Measurements from ENCODE around the gene SERPINA3.
"Not testable (repeated sequence)": the region's sequence is repeated elsewhere in the genome, so short reads cannot be mapped to it uniquely, and the experiment has no call there.

Gene SERPINA3

GRCh38 chr14:94586635-94587034 is 25.6 kb upstream of the SERPINA3 start:
- no peak for DNase-seq

- no peak for DNase-seq
Observed at GRCh38 chr14:94588311-94588710, 23.9 kb upstream of the SERPINA3 start.

DNA sequence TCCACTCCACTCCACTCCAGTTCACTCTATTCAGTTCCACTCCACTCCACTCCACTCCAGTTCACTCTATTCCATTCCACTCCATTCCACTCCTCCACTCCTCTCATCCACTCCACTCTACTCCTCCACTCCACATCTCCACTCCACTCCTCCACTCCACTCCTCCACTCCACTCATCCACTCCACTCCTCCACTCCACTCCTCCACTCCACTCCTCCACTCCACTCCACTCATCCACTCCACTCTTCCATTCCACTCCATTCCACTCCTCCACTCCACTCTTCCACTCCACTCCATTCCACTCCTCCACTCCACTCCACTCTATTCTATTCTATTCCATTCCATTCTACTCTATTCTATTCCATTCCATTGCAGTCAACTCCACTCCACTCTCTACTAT is 21.1 kb upstream of the SERPINA3 start:
- DNase-seq: no peak

- DNase-seq: no peak
Observed at GRCh38 chr14:94591871-94592270, 20.3 kb upstream of the SERPINA3 start.

DNA sequence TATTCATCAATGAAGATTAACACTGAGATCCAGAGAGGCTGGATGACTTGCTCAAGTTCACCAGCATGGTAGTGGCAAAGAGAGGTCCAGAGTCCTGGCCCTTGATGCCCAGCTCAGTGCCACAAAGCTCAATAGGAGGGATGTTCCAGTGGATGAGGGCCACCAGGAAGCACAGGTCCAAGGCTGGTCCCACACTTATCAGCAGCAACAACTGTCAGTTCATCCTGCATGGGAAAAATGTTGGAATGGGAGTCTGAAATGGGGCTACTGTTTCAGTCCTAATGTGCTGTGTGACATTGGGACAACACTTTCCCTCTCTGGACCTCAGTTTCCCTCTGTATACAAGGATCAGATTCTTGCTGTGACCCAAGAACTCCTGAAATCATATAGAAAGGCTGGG is 19.7 kb upstream of the SERPINA3 start:
- no peak for DNase-seq

GRCh38 chr14:94593376-94593748 is 18.8 kb upstream of the SERPINA3 start:
- DNase-seq: no peak

DNA sequence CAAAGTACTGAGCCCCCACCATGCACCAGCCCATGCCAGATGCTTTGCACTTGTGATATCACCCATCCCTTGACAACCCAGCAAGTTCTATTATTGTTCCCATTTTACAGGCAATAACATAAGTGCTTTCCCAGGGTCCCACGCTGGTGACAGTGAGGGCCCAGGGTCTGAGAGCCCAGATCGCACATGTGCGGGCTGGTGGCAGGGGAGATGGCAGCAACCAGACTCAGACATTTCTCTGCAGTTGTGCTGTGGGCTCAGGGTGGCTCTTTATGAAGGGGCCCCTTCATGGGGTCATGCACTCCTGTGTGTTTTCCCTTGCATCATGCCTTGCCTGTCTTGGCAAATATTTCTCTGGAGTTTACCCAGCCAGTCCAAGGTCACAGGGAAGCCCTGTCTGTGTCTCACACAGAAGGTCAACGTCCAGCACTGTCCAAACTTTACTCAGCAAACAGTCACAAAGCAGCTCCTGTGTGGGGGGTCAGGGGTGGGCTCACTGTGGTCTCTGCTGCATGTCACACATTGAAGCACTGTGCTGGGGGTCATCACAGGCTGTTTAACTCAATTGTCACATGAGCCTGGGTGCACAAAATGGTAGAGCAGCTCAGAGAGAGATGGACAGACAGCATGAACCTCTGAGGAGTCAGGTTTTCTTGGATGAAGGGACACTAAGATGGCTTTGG is 18.3 kb upstream of the SERPINA3 start:
- no peak for DNase-seq

- DNase-seq: no peak
Observed at GRCh38 chr14:94594441-94594840, 17.8 kb upstream of the SERPINA3 start.

DNA sequence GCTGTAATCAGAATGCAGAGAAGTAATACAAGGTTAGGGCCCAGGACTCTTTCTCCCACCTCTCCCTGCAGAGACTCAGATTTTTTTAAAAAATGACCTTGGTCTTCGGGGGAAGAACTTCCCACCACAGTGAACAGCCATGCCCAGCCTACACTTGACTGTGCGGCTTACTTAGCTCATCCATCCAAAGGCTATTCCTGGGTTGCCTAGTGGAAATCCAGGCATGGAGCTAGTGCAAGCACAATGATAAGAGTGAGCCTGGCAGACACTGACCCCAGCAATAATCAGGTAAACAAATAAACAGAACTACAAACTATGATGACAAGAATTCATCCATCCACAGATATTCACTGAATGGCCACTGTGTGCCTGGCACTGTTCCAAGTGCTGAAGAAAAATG is 16.3 kb upstream of the SERPINA3 start:
- DNase-seq: no peak

DNA sequence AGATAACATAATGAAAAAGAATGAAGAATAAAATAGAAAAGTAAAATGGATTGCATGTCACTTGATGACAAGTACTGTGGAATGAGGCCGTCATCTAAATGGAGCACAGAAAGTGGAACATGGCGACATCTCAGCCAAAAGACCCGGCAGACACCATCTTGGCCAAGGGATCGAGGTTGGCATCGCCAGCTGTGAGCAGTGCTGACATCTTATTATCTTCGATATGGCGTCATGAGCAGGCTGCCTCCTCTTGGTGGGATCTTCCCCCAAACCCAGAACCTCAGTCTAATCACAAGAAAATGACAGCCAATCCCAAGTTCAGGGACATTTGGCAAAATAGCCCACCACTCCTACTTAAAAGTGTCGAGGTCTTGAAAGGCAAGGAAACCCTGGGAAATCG is 15.8 kb upstream of the SERPINA3 start:
- no peak for DNase-seq

GRCh38 chr14:94597788-94598187 is 14.4 kb upstream of the SERPINA3 start:
- no peak for DNase-seq

DNA sequence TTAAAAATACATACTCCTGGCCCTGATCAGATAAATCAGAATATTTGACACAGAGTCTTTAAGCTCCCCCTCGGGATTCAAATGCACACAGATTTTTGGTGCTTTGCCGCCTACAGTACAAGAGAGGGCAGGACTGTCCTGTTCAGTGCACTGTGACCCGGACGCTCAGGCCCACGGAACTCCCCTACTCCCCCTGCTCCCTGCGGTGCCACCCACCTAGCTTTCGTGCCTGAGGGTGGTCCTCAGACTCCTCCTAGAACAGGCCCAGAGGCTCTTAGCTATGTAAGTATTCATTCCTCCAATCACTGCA is 13.7 kb upstream of the SERPINA3 start:
- no peak for DNase-seq

DNA sequence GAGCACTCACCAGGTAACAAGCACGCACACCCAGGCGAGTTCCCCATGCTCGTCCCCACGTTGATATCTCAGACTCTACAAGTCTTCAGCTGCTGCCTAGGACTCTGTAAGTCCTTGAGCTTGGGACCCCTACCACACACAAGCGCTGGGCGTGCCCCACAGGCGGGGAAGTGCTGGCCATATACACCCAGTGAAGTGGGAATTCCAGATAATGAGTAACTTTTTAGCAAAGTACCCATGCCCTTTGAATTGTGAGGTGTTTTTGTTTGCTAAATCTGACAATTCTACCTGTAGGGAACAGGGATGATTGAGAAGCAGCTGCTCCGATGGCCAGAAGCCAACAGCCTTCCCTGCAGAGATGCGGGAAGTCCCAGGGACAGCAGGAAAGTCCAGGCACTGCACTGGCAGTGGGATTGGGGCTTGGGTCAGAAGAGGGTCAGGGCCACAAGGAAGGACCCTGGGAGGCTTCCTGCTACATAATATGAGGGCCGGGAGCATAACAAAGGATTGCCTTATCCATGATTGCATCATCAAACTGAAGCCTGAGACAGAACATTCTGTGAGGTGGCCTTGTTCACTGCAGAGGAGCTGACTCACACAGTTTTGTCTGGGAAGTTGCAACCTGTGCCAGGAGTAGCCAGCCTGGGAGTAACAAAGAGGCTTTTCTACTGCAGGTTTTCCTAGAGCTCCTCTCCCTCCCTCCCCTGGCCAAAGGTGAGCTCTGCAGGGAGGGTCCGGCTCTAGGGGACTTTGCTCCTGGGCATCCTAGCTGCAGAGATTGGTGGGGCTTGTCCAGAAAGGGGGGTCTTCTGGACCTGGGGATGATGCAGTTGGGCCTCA is 13.2 kb upstream of the SERPINA3 start:
- no peak for DNase-seq

DNA sequence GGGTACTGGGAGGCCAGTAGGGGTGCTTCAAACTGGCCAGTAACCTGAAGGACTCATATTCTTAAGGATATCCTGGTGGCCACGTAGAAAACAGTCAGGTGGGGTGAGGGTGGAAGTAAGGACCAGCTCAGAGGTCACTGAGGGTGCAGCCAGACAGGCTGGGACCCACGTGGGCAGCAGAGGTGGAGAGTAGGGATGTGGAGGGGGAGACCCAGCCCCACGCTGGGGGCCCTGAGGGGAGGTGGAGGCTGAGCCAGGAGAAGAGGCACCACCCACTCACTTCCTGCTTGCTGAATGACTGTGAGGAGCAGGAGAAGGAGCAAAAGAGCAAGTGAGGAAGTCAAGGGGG is 12.6 kb upstream of the SERPINA3 start:
- no peak for DNase-seq

DNA sequence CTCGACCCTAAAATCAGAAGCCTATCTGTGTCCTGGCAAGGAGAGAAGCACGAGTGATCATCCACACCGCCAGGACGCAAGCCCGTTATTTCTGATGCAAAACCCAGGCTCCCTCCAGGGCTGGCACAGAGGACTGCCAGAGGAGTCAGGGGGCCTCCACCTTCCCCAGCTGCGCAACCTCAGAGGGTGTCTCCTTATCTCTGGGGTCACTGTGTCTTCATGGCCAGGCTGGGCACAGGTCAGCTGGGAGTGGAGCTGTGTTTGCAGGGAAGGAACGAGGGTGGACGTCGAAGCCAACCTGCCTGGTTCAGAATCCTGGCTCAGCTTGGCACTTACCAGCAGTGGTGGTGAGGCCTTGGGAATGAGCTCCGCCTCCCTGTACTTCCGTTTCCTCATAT is 12.0 kb upstream of the SERPINA3 start:
- DNase-seq: no peak

DNA sequence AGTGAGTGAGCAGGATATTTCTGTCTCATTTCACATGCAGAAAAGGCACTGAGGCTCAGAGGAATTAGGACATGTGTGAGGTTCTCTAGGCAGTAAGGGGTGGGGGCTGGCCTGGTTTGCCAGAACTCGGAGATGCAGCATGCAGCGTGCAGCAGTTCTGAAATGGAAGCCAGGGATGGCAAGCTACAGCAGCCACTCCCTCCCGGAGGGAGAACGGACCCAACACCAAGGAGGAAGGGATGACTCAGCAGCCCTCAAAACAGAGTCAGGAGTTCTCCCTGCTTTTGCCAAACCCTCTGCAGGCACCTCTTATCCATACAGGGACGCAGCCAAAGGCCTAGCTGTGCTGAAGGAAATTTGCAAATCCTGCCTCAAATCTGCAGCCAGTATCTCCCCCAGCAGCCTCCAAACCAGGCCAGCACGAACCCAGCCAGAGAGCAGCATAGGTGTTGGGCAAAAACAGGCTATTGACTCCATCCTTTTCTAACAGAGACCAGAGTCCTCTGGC is 10.3 kb upstream of the SERPINA3 start:
- no peak for DNase-seq

- DNase-seq: no peak
Observed at GRCh38 chr14:94602722-94603121, 9.5 kb upstream of the SERPINA3 start.

DNA sequence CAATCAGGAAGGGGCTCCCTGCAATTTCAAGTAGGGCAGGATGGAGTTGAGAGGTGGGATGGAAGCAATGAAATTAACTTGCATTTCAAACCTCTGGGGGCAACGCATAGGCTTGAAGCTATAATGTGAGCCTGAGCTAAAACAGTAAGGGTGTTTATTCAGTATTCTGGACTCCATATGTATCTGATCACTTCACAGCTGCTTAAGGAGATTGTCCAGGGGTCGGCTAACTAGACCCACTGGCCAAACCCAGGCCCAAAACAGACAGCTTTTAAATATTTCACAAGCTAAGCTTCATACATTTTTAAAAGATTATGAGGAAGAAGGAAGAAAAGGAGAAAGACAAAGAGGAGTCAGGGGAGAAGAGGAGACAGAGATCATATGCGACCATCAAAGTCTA is 6.8 kb upstream of the SERPINA3 start:
- no peak for DNase-seq

- DNase-seq: not testable (repeated sequence)
Observed at GRCh38 chr14:94608966-94609365, 3.2 kb upstream of the SERPINA3 start.

GRCh38 chr14:94611179-94611578 is 1.0 kb upstream of the SERPINA3 start:
- no peak for DNase-seq

- DNase-seq: no peak
Observed at GRCh38 chr14:94612580-94613554, 676 bp downstream of the SERPINA3 start.

- no peak for DNase-seq
Observed at GRCh38 chr14:94613720-94614644, 1.8 kb downstream of the SERPINA3 start.
